GM23248 (cell line): ENCODE results near the gene RHBDL3. TPM values are rescaled to one million over a fixed set of nuclear protein-coding genes. Genes with fewer than 3 reads are reported as not detected.

Source experiments
- DNase-seq: peaks from one replicate; pipeline ENCODE4 v3.0.0-alpha.2; 2015
- H2AFZ ChIP-seq: fragments of 200-600 bp; sonication (generic); 2 replicates; pipeline ENCODE4 v1.6.1; 2016; ENCODE audit warnings: antibody characterized with exemption
- H3F3A ChIP-seq: fragments of 200-600 bp; sonication (generic); 2 replicates; pipeline ENCODE4 v1.6.1; 2016; ENCODE audit warnings: mild to moderate bottlenecking, antibody characterized with exemption, mixed run types; ENCODE audit not compliant: insufficient read depth
- H3K27ac ChIP-seq: fragments of 200-600 bp; sonication (generic); 2 replicates; pipeline ENCODE4 v1.5.1; 2016; ENCODE audit warnings: mild to moderate bottlenecking
- H3K27me3 ChIP-seq: fragments of 200-600 bp; sonication (generic); replicated peaks from 2 replicates; pipeline ENCODE4 v1.6.1; 2016; ENCODE audit warnings: mild to moderate bottlenecking; ENCODE audit not compliant: insufficient read depth
- H3K36me3 ChIP-seq: fragments of 200-600 bp; sonication (generic); 2 replicates; pipeline ENCODE4 v1.6.1; 2016; ENCODE audit warnings: low read depth, mild to moderate bottlenecking
- H3K4me1 ChIP-seq: fragments of 200-600 bp; sonication (generic); 2 replicates; pipeline ENCODE4 v1.6.1; 2016; ENCODE audit warnings: mild to moderate bottlenecking; ENCODE audit not compliant: insufficient read depth
- H3K4me2 ChIP-seq: fragments of 200-600 bp; sonication (generic); one replicate; pipeline ENCODE4 v1.6.1; 2016; ENCODE audit warnings: mild to moderate bottlenecking; ENCODE audit not compliant: unreplicated experiment
- H3K4me3 ChIP-seq: fragments of 200-600 bp; sonication (generic); 2 replicates; pipeline ENCODE4 v1.5.1; 2016; ENCODE audit warnings: mild to moderate bottlenecking
- H3K79me2 ChIP-seq: fragments of 200-600 bp; sonication (generic); 2 replicates; pipeline ENCODE4 v1.6.1; 2016; ENCODE audit warnings: mild to moderate bottlenecking; ENCODE audit not compliant: insufficient read depth
- H3K9ac ChIP-seq: fragments of 200-600 bp; sonication (generic); 2 replicates; pipeline ENCODE4 v1.6.1; 2016; ENCODE audit warnings: mild to moderate bottlenecking
- H3K9me2 ChIP-seq: fragments of 200-600 bp; sonication (generic); 2 replicates; pipeline ENCODE4 v1.6.1; 2016; ENCODE audit warnings: mixed run types, mild to moderate bottlenecking, moderate library complexity; ENCODE audit not compliant: insufficient read depth
- H3K9me3 ChIP-seq: fragments of 200-600 bp; sonication (generic); one replicate; pipeline ENCODE4 v1.6.1; 2017; ENCODE audit warnings: low read depth
- H4K20me1 ChIP-seq: fragments of 200-600 bp; sonication (generic); 2 replicates; pipeline ENCODE4 v1.6.0; 2016; ENCODE audit not compliant: insufficient read depth
- EZH2 ChIP-seq: fragments of 200-600 bp; sonication (generic); IDR thresholded peaks from 2 replicates; pipeline ENCODE4 v1.6.1; 2018; ENCODE audit warnings: antibody characterized with exemption, mild to moderate bottlenecking; ENCODE audit not compliant: insufficient read depth, poor library complexity, severe bottlenecking
- EZH2phosphoT487 ChIP-seq: fragments of 200-600 bp; sonication (generic); IDR thresholded peaks from 2 replicates; pipeline ENCODE4 v1.6.1; 2018; ENCODE audit warnings: antibody characterized with exemption, moderate library complexity, mild to moderate bottlenecking, low read depth; ENCODE audit not compliant: insufficient read depth
- WGBS, 2 experiments: methylation state at CpG; one replicate each; pipeline ENCODE4 v1.1.6; 2015 to 2017; ENCODE audit warnings: low lambda C conversion rate in 2 of 2, low coverage in 1 of 2; ENCODE audit errors: missing lambda C conversion rate in 2 of 2; 5-methylcytosine and 5-hydroxymethylcytosine counted together
- in situ Hi-C: fragments of 300-500 bp; cut with MboI; formaldehyde crosslinking; loops from 2 replicates; pipeline ENCODE4 v1.15.0; 2020
- polyA plus RNA-seq: library from polyadenylated mRNA; unstranded; fragments of >200 nt; fragmentation: Nextera tagmentation; extraction: Ambion mirVana; gene quantifications from 2 replicates; pipeline ENCODE4 v1.2.1, GENCODE V29; 2016
- total RNA-seq: library from RNA; depleted of rRNA; stranded (reverse); fragments of >200 nt; shearing (Covaris generic); gene quantifications from 2 replicates; pipeline ENCODE4 v1.2.3, GENCODE V29; 2014

Gene RHBDL3
- total and polyA plus RNA-seq, 2 experiments from 2014 or later = 0.09 to 0.11 TPM

- Histone ChIP-seq H3F3A (no peaks in the 10 kb centered on the region), H2AFZ (no peak overlapping the region), H3K9me3 (no peaks in the 10 kb centered on the region), H3K9ac (no peak overlapping the region), H3K27ac (no peak overlapping the region), H3K4me1 (no peaks in the 10 kb centered on the region), H3K79me2 (no peaks in the 10 kb centered on the region), H3K36me3 (no peaks in the 10 kb centered on the region), H3K27me3 (no peaks in the 10 kb centered on the region), H3K9me2 (no peaks in the 10 kb centered on the region), H4K20me1 (no peaks in the 10 kb centered on the region), H3K4me2 (no peak overlapping the region), H3K4me3 (no peak overlapping the region)
- no peak for TF ChIP-seq EZH2
- no peak for TF ChIP-seq EZH2phosphoT487
- in situ Hi-C loops = no loop called here
- WGBS, 2 experiments = 66 to 76% methylated on average over 3 of the region's 3 CpGs
- DNase-seq = no peak
Observed at GRCh38 chr17:32249475-32249874, 16.2 kb upstream of the RHBDL3 start.

GRCh38 chr17:32253117-32253611 lies 12.5 kb upstream of the RHBDL3 start:
- H3F3A ChIP-seq = no peaks in the 10 kb centered on the region
- H2AFZ ChIP-seq = no peak overlapping the region
- H3K4me3 ChIP-seq = no peak overlapping the region
- no peaks in the 10 kb centered on the region for H3K79me2 ChIP-seq
- H3K4me2 ChIP-seq = no peak overlapping the region
- DNase-seq = peak; percentile 89
- no peak overlapping the region for H3K9ac ChIP-seq
- WGBS, 2 experiments = 47 to 58% methylated on average over 12 of the region's 12 CpGs
- H3K27me3 ChIP-seq = no peaks in the 10 kb centered on the region
- in situ Hi-C loops = loop anchor here (5.0 kb wide), 1 partner anchor 74 kb away; no protein-coding TSS in a partner anchor
- H4K20me1 ChIP-seq = no peaks in the 10 kb centered on the region
- H3K27ac ChIP-seq = no peak overlapping the region
- H3K9me3 ChIP-seq = no peaks in the 10 kb centered on the region
- H3K9me2 ChIP-seq = no peaks in the 10 kb centered on the region
- 0 out of 2 replicates have a peak, but pooled peaks cover 6% of the 10 kb centered on the region for H3K4me1 ChIP-seq
- no peak for TF ChIP-seq EZH2
- no peak for TF ChIP-seq EZH2phosphoT487
- H3K36me3 ChIP-seq = no peaks in the 10 kb centered on the region

GRCh38 chr17:32256012-32256700 lies 9.5 kb upstream of the RHBDL3 start:
- no peak overlapping the region for H3K9ac ChIP-seq
- H3K4me3 ChIP-seq = no peak overlapping the region
- DNase-seq = peak; percentile 29
- no peaks in the 10 kb centered on the region for H3K9me3 ChIP-seq
- TF ChIP-seq EZH2 (no peak), EZH2phosphoT487 (no peak)
- no peaks in the 10 kb centered on the region for H3K36me3 ChIP-seq
- H3K4me2 ChIP-seq = no peak overlapping the region
- H4K20me1 ChIP-seq = no peaks in the 10 kb centered on the region
- H3K4me1 ChIP-seq = 0 out of 2 replicates have a peak, but pooled peaks cover 6% of the 10 kb centered on the region
- no peak overlapping the region for H3K27ac ChIP-seq
- no peaks in the 10 kb centered on the region for H3F3A ChIP-seq
- H3K9me2 ChIP-seq = no peaks in the 10 kb centered on the region
- no peaks in the 10 kb centered on the region; the same call in 1 of the 2 replicates for H3K27me3 ChIP-seq
- H3K79me2 ChIP-seq = no peaks in the 10 kb centered on the region
- no peak overlapping the region for H2AFZ ChIP-seq
- in situ Hi-C loops = no loop called here
- 45 to 46% methylated on average over 9 of the region's 9 CpGs for WGBS, 2 experiments

- no peak for TF ChIP-seq EZH2phosphoT487
- no peak for TF ChIP-seq EZH2
- 72 to 75% methylated on average over 9 of the region's 9 CpGs for WGBS, 2 experiments
- Histone ChIP-seq H3K9ac (no peak overlapping the region), H3K9me2 (no peaks in the 10 kb centered on the region), H3K4me3 (no peak overlapping the region), H3K36me3 (no peaks in the 10 kb centered on the region), H3K27ac (no peak overlapping the region), H3K4me1 (0 out of 2 replicates have a peak, but pooled peaks cover 6% of the 10 kb centered on the region), H3K9me3 (no peaks in the 10 kb centered on the region), H4K20me1 (no peaks in the 10 kb centered on the region), H2AFZ (no peak overlapping the region), H3K4me2 (no peak overlapping the region), H3F3A (no peaks in the 10 kb centered on the region), H3K27me3 (peaks cover 2% of the 10 kb centered on the region; the same call in 1 of the 2 replicates), H3K79me2 (no peaks in the 10 kb centered on the region)
- in situ Hi-C loops = no loop called here
- DNase-seq = no peak
Observed at GRCh38 chr17:32256701-32257019, 9.0 kb upstream of the RHBDL3 start.
